ENCODE measurements around the gene FIBCD1. TPM values are rescaled to one million over a fixed set of nuclear protein-coding genes. Genes with fewer than 3 reads are reported as not detected.

The FIBCD1 gene
- total RNA-seq, 6 experiments from 2014 or later = not detected

GRCh38 chr9:130972957-130973685, 34.1 kb upstream of the FIBCD1 start:
- Histone ChIP-seq H3K9me3 (no peaks in the 10 kb centered on the region), H3K36me3 (no peaks in the 10 kb centered on the region), H3K27ac (no peak overlapping the region), H3K27me3 (no peaks in the 10 kb centered on the region), H3K4me3 (no peak overlapping the region), H3K4me1 (no peaks in the 10 kb centered on the region)
- intact Hi-C loops (cut with DNase I) = no loop called here
- DNase-seq (no peak), ATAC-seq (peak in 1 of 4 donors; percentile 5)
- 47% methylated on average over 3 of the region's 19 CpGs for WGBS (ENCODE audit: insufficient coverage, low coverage, low lambda C conversion rate, missing lambda C conversion rate)
- TF ChIP-seq POLR2A (IDR thresholded peaks at IDR 0.05) = no peak
- no peak for TF ChIP-seq CTCF (IDR thresholded peaks at IDR 0.05)

GRCh38 chr9:130972277-130972956, 33.4 kb upstream of the FIBCD1 start:
- TF ChIP-seq CTCF (IDR thresholded peaks at IDR 0.05) = no peak
- no peak for TF ChIP-seq POLR2A (IDR thresholded peaks at IDR 0.05)
- no peak for ATAC-seq
- DNase-seq = no peak
- Histone ChIP-seq H3K9me3 (no peaks in the 10 kb centered on the region), H3K4me3 (no peak overlapping the region), H3K27me3 (no peaks in the 10 kb centered on the region), H3K4me1 (no peaks in the 10 kb centered on the region), H3K36me3 (no peaks in the 10 kb centered on the region), H3K27ac (no peak overlapping the region)
- 55% methylated on average over 4 of the region's 6 CpGs for WGBS (ENCODE audit: insufficient coverage, low coverage, low lambda C conversion rate, missing lambda C conversion rate)
- intact Hi-C loops (cut with DNase I) = no loop called here

GRCh38 chr9:130971294-130971849, 32.3 kb upstream of the FIBCD1 start:
- WGBS (ENCODE audit: insufficient coverage, low coverage, low lambda C conversion rate, missing lambda C conversion rate) = 64% methylated on average over 4 of the region's 12 CpGs
- Histone ChIP-seq H3K27me3 (no peaks in the 10 kb centered on the region), H3K36me3 (no peaks in the 10 kb centered on the region), H3K27ac (no peak overlapping the region), H3K4me3 (no peak overlapping the region), H3K4me1 (no peaks in the 10 kb centered on the region), H3K9me3 (no peaks in the 10 kb centered on the region)
- intact Hi-C loops (cut with DNase I) = no loop called here
- ATAC-seq = peak in 1 of 4 donors; percentile 30
- no peak for DNase-seq
- TF ChIP-seq POLR2A (IDR thresholded peaks at IDR 0.05) = no peak
- no peak for TF ChIP-seq CTCF (IDR thresholded peaks at IDR 0.05)

GRCh38 chr9:130970855-130971254, 31.8 kb upstream of the FIBCD1 start:
- Histone ChIP-seq H3K27ac (no peak overlapping the region), H3K4me1 (no peaks in the 10 kb centered on the region), H3K27me3 (no peaks in the 10 kb centered on the region), H3K9me3 (no peaks in the 10 kb centered on the region), H3K36me3 (no peaks in the 10 kb centered on the region), H3K4me3 (no peak overlapping the region)
- no peak for DNase-seq
- WGBS (ENCODE audit: insufficient coverage, low coverage, low lambda C conversion rate, missing lambda C conversion rate) = 78% methylated on average over 3 of the region's 3 CpGs
- intact Hi-C loops (cut with DNase I) = no loop called here
- no peak for TF ChIP-seq POLR2A (IDR thresholded peaks at IDR 0.05)
- TF ChIP-seq CTCF (IDR thresholded peaks at IDR 0.05) = no peak
- no peak for ATAC-seq
